Erythroblast (primary cell): ENCODE measurements around the gene PWWP2B.

Source experiments
- DNase-seq, 2 experiments: peaks; one replicate each; lab custom pipeline; 2025; lab: John Stamatoyannopoulos, UW
- GATA1 ChIP-seq: IDR thresholded peaks from 2 replicates; pipeline ENCODE4 v1.6.1; 2011; ENCODE audit warnings: low read depth, mild to moderate bottlenecking, control low read depth, low read length, moderate library complexity
- POLR2A ChIP-seq: IDR thresholded peaks from 2 replicates; pipeline ENCODE4 v1.6.1; 2011; ENCODE audit warnings: mild to moderate bottlenecking, low read length

The PWWP2B gene

DNA sequence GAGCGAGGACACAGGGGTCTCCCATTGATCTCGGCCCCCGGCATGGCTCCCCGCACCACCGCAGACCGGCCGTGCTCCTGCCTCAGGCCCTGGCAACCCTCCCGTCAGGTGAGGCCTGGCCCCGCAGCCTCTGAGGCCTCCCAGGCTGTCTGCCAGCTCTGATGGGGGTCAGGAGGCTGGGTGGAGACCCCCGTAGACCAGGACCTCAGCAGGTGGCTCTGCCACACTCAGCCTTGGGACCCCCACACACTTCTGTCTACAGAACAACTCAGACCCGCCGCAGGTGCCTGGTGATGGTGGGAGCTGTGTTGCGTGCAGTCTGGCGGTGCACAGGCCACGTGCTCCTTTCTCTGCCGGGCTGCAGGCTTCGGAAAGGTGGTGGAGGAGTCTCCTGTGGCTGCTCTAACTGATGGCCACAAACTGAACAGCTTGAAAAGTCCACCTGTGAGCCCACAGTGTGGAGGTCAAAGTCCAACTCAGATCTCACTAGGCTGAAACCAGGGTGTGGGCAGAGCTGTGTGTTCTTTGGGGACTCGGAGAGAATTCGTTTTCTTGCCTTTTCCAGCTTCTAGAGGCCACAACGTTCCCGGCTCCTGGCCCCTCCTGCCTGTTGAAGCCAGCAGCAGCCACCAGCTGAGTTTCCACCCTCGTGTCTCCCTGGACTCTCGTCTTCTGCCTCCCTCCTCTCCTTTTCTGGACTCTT lies 62.5 kb downstream of the PWWP2B start:
- TF ChIP-seq GATA1 (no peak), POLR2A (no peak)
- DNase-seq, result no peak

DNA sequence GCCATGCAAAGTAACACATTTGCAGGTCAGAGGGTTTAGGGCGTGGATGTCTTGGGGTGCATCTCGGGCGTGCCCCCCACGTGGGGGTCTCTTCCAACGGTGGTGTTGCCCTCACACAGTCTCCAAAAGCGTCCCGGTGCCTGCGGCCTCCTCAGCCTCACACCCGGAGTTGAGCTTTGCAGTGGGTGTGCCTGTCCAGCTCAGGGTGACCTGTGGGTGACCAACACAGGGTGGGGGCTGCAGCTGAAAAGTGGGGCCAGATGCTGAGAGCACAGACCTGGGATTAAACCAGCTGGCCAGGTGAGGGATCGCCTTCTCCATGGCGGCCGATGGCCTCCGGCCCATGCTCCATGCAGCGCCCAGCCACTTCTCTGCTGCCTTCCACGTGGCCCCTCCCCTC lies 63.1 kb downstream of the PWWP2B start:
- no peak for TF ChIP-seq GATA1
- TF ChIP-seq POLR2A, result no peak
- no peak for DNase-seq

DNA sequence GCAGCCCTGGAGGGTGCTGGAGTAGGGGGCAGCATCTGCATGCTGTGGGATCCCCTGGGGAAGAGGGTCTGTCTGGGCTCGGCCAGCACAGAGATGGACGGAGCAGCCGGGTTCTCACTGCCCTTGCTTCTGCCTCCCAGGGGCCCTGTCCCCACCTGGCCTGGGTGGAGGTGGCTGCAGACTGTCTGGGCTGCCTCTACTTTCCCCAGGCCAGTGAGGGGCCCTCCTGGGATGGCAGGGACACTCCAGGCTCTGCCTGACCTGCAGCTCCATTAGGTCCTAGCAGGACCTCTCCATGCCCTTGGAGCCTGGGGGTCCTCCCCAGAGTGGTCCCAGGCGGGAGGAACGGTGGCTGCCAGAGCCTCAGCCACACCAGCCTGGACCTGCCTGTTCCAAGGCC lies 63.7 kb downstream of the PWWP2B start:
- no peak for DNase-seq
- TF ChIP-seq POLR2A (no peak), GATA1 (no peak)

DNA sequence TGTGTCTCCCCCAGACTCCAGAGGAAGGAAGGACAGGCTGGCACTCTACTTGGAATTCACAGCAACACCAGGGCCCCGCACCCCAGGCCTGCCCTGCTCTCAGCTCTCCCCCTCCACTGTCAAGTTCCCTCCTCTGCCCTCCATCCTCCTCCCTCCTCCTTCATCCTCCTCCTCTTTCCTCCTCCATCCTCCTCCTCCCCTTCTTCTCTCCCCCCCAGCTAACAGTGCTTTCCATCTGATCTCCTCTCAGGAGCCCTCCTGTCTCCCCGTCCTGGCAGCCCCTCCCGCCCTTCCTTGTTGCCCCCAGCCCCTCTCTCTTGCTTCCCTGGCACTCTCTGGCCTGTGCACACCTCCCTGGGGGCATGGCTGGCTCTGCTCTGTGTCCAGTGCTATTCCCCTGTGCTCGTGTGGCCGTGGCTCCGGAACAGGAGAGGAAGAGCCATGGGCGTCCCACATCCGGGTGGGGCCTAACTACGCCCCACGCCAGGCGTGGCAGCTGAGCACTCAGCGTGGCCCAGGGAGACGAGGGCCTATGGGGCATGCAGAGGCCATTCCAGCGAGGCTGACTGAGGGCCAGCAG lies 64.2 kb downstream of the PWWP2B start:
- DNase-seq, result no peak
- TF ChIP-seq POLR2A (no peak), GATA1 (no peak)

DNA sequence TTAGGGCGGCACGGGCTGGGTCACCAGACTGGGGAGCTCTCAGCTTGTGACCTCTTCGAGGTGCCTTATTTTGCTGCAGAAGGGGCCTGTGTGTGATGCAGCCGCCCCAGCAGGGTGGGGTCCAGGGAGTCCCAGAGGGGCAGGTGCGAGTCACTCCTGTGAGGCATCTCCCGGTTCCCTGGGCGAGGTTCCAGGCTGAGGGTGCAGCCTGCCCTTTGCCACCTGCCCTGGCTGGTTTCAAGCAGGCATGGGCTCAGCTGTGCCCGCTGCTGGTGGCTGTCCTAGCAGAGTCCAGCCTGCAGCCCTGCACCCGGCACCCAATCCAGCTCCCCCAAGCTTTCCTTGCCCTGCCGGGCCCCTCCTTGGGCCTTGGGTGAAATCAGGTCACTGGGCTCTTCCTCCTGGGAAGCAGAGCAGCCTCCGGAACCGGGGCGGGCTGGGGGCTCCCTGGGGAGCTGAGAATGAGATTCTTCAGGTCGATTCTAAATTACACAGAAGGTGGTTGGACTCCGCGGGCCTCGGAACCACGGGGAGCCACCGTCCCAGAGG lies 64.8 kb downstream of the PWWP2B start:
- DNase-seq, result no peak
- TF ChIP-seq POLR2A (no peak), GATA1 (no peak)

DNA sequence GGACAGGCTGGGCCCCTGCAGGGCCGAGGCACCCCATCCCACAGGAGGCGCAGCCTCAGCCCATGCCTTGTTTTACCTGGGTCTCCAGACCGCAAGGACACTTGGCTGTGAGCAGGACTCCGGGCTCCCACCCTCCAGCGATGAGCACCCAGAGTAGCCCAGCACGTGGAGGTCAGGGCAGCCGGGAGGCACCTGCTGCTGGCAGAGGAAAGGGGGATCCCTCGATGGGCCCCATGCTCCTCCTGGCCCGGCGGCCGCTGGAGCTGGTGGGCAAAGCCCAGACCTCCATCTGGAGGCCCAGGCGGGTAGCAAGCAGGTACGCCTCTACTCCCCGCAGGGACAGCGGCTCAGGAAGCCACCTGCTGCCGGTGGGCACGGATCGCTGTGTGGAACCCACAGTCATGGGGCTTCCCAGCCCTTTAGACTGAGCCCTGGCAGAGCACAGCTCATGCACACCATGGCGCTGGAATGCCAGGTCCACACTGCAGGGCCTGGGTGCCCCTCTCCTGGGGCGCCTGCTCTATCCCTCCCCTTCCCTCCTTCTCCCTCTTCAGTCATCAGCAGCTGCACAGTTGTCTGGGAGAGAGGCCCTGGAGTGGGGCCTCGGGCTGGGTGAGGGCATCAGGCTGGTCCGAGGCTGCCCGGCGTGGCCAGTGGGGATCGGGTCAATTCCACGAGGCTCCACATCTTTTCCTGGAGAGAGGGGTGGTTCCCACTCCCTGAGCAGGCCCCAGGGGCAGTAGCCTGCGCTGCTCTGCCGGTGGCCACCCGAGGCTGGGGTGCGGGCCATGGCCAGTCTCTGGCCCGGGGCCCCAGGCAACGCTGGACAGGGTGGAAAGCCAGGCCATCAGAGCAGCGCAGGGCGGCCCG lies 65.7 kb downstream of the PWWP2B start:
- no peak for DNase-seq
- no peak for TF ChIP-seq GATA1

DNA sequence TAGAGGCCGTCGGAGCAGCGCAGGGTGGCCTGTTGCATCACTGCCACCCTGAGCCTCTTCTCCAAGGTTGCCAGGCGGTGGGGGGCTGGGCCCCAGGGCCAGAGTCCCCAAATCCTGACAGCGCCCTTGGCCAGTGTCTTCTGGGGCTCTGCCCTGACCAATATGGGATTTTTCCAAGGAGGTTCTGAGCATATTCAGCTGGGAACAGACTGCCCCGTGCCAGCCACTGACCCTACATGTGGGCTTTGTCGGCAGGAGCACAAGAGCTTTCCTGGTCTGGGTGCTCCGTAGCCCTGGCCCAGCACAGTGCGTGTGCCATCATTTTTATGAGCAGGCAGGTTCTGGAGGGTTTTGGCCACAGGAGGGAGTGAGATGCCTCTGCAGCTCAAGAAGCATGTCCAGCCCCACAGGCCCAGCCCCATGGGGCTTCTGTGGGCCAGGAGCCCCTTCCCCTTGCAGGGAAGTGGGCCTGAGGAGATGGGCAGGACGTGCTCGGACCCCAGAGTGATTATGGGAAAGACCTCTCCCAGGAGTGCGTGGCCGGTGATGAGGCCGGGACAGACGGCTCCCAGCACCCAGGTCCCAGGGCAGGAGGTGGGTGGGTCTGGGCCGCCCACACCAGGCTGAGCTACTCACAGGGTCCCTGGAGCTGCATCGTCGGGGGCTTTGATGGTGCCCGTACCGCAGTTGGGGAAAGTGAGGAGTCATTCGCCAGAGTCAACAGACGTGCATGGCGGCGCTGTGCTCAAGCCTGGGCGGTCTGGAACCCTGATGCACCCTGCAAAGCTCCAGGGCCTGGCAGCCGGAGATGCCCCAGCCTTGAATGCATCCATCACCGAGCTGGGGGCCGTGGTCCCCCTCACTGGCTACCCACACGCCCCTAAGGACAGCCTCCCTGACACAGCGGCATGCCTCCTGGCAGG lies 66.6 kb downstream of the PWWP2B start:
- DNase-seq, result peak in 1 of 2 experiments; percentile 9
- TF ChIP-seq POLR2A (no peak), GATA1 (no peak)

DNA sequence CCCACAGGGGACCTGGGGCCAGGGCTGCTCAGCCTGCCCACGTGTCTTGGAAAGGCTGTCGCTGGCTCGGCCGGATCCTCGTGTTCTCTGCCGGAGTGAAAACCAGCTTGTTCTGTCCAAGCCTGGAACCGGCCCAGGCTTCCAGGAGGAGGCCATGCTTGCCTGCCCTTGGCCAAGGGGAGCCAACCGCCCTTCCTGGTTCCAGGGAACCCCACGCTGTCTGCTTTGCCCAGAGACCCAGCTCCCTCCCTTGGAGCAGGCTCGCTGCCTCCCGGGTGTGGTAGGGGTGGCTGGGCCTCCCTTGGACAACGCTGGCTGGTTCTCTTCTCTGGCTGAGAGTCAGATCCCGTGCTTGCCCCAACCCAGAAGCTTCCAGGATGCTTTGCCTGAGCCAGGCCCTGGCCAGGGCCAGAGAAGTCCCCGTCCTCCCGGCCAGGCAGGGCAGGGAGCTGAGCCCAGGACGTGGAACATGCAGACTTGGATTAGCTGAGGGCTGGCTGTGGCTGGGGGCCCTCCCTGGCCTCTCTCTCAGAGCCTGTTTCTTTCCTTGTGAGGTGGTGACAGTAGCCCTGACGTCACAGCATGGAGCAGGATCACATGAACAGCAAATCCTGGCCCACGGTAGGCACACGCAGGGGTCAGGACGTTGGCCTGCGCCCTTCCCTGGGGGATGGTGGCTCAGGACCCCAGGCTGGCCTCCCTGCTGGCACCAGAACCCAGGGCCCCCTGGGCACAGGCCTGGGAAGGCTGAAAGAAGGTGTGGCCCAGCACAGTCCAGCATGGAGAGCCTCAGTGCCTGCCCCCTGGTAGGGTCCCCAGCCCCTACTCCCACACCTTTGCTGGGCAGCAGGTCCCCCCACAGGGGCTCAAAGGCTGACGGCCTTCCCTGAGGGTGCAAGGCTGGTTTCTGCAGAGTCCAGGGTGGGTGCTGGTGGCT lies 67.5 kb downstream of the PWWP2B start:
- no peak for DNase-seq
- TF ChIP-seq POLR2A (no peak), GATA1 (no peak)

DNA sequence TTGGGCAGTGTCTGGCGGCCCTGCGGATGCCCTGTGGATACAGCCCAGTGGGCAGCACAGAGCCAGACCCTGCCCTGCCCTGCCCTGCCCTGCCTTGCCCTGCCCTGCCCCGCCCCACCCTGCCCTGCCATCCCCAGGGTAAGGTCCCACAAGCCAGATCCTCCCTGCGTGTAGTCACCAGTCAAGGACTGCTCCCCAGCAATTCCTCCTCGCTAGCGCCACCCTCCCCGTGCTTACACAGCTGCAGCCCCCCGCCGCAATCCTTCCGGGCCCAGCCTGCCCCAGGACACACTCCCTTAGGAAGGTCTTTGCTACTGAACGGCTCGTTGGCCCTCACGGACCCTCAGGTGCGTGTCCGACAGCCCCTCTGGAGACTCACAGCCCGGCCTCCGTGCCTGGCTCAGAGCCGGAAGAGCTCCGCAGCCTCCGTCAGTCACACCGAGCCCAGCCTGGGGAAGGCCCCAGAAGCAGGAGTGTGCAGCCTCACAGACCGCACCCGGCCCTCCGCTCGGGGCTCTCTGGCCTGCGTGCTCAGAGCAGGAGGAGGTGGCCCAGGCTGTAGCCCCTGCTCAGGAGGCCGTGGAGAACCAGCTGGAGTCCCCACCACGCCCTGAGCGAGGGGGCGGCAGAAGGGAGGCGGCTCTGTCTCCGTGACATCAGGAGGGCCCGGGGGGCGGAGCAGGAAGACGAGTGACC lies 68.3 kb downstream of the PWWP2B start:
- DNase-seq, result no peak

DNA sequence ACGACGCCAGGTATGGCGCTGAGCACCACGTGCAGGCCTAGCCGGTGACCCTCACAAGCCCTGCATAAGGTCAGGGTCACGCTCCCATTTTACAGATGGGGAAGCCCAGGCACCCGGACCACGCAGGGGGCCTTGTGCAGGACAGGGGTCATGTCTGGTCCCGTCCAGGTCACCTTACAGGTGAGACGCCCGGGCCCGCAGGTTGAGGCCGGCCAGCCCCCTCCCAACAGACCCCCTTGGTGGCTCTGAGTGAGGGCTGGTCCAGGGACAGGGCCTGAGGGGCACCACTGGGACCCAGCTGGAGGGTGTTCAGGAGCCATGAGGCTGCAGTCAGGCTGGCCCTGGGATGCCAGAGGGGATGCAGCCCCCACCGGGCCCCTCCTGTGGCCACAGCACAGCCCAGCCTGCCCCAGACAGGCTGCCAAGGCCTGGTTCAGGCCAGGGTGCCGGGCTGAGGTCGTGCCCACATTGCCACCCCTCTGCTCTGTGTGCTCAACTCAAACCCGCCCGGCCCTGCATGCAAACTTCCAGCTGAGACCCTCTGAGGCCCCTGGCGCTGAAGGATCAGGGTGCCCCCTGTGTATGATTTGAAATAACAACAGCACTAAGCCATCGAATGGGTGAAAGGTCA lies 69.0 kb downstream of the PWWP2B start:
- no peak for DNase-seq

More for the DNA sequence above, 68.3 kb downstream of the PWWP2B start:
- TF ChIP-seq GATA1, result no peak
- TF ChIP-seq POLR2A, result no peak

More for the DNA sequence above, 69.0 kb downstream of the PWWP2B start:
- TF ChIP-seq GATA1 (no peak), POLR2A (no peak)
